ENCODE results near the gene F2R. TPM values are rescaled to one million over a fixed set of nuclear protein-coding genes. Genes with fewer than 3 reads are reported as not detected.

F2R gene
- total and polyA plus RNA-seq, 2 of the 13 experiments (the other 11 are each of a cell fraction or from before 2014, with no cell fraction given) = 8.3 to 12.3 TPM

GRCh38 chr5:76751291-76751690, 35.4 kb downstream of the F2R start:
- ChIA-PET POLR2A (no interaction called here), CTCF (ENCODE audit: low intra/inter-chr PET ratio, low total read pairs) (no interaction called here)
- intact Hi-C loops (cut with micrococcal nuclease; ENCODE audit: unreplicated experiment) = loop anchor here (5.0 kb wide), 1 partner anchor 34 kb away; the partner anchor contains the start of gene F2R
- Histone ChIP-seq H2AFZ (ENCODE audit: low read length) (no peak overlapping the region), H3K27me3 (ENCODE audit: control insufficient read depth in 1 of 2, insufficient read depth in 2 of 2, low read length in 2 of 2) (peaks cover 1 to 4% of the 10 kb centered on the region in 2 experiments; a peak in 3 of 5 replicates), H3K27ac (ENCODE audit: extremely low read length, insufficient read depth, low read length) (no peak overlapping the region), H3K79me2 (ENCODE audit: insufficient read depth, low read length) (no peaks in the 10 kb centered on the region), H3K9ac (ENCODE audit: insufficient read depth, low read depth, low read length) (no peak overlapping the region), H3K36me3 (replicated peaks in 1 of 2; ENCODE audit: control insufficient read depth in 1 of 2, insufficient read depth in 2 of 2, low read length in 2 of 2) (no peaks in the 10 kb centered on the region), H4K20me1 (ENCODE audit: insufficient read depth, low read length) (no peaks in the 10 kb centered on the region), H3K4me2 (ENCODE audit: low read depth, low read length) (no peak overlapping the region), H3K9me3 (ENCODE audit: low read length) (no peaks in the 10 kb centered on the region), H3K4me1 (ENCODE audit: insufficient read depth, low read length) (peaks cover 30% of the 10 kb centered on the region), H3K4me3 (replicated peaks in 1 of 3; ENCODE audit: insufficient read depth in 1 of 3, low read depth in 2 of 3, low read length in 3 of 3) (no peak overlapping the region)
- no TSS peak for BruUV-seq (replicated peaks)
- DNase-seq (ENCODE audit: low spot score) = no peak
- in situ Hi-C loops (cut with HindIII; ENCODE audit: extremely low pct_ligation_motif_present, low pct_unique_long_range_greater_than_20kb) = no loop called here
- no peak for ATAC-seq
- WGBS (ENCODE audit: low lambda C conversion rate) = 41% methylated on average over 4 of the region's 5 CpGs
- FAIRE-seq = no peak
- TF ChIP-seq ZNF644 (CRISPR knock-in tag; IDR thresholded peaks at IDR 0.05; ENCODE audit: low read depth) (no peak), KAT2B (IDR thresholded peaks at IDR 0.05; ENCODE audit: borderline replicate concordance, low read depth, low read length) (no peak), HOMEZ (CRISPR knock-in tag; IDR thresholded peaks at IDR 0.05; ENCODE audit: low read depth) (no peak), SALL2 (CRISPR knock-in tag; IDR thresholded peaks at IDR 0.05) (no peak), NFE2L1 (CRISPR knock-in tag; IDR thresholded peaks at IDR 0.05; ENCODE audit: borderline replicate concordance) (no peak), FIP1L1 (IDR thresholded peaks at IDR 0.05; ENCODE audit: borderline replicate concordance, insufficient read depth, low read depth, low read length) (no peak), ZNF432 (CRISPR knock-in tag; IDR thresholded peaks at IDR 0.05; ENCODE audit: borderline replicate concordance) (no peak), TFE3 (CRISPR knock-in tag; IDR thresholded peaks at IDR 0.05) (no peak), BRCA1 (CRISPR knock-in tag; IDR thresholded peaks at IDR 0.05) (no peak), KLF12 (CRISPR knock-in tag; IDR thresholded peaks at IDR 0.05; ENCODE audit: borderline replicate concordance) (no peak), NAIF1 (CRISPR knock-in tag; IDR thresholded peaks at IDR 0.05; ENCODE audit: borderline replicate concordance) (no peak), BORCS8-MEF2B (CRISPR knock-in tag; IDR thresholded peaks at IDR 0.05) (no peak), HIVEP1 (CRISPR knock-in tag; IDR thresholded peaks at IDR 0.05) (no peak), ZNF281 (CRISPR knock-in tag; IDR thresholded peaks at IDR 0.05; ENCODE audit: borderline replicate concordance) (no peak), ZNF343 (CRISPR knock-in tag; IDR thresholded peaks at IDR 0.05) (no peak), REST (IDR thresholded peaks at IDR 0.05; ENCODE audit: borderline replicate concordance in 1 of 2, low read depth in 1 of 2, low read length in 2 of 2) (no peak)
